ENCODE measurements around the gene UTP4.
"Not testable (repeated sequence)": the region's sequence is repeated elsewhere in the genome, so short reads cannot be mapped to it uniquely, and the experiment has no call there.

The UTP4 gene

GRCh38 chr16:69111216-69111875, 21.1 kb upstream of the UTP4 start:
- DNase-seq: no peak

GRCh38 chr16:69111876-69112230, 20.6 kb upstream of the UTP4 start:
- no peak for DNase-seq

GRCh38 chr16:69112285-69113129, 19.9 kb upstream of the UTP4 start:
- DNase-seq: peak; percentile 40 to 56

GRCh38 chr16:69113216-69113615, 19.2 kb upstream of the UTP4 start:
- no peak for DNase-seq

GRCh38 chr16:69114346-69114975, 18.0 kb upstream of the UTP4 start:
- DNase-seq: peak in 1 of 2 donors; percentile 22

GRCh38 chr16:69114976-69115355, 17.5 kb upstream of the UTP4 start:
- DNase-seq: no peak

- DNase-seq: no peak
These were observed 17.1 kb upstream of the UTP4 start for GRCh38 chr16:69115361-69115760.

GRCh38 chr16:69115837-69116236, 16.6 kb upstream of the UTP4 start:
- no peak for DNase-seq

- DNase-seq: no peak
These were observed 16.1 kb upstream of the UTP4 start for GRCh38 chr16:69116256-69116875.

GRCh38 chr16:69116906-69117305, 15.5 kb upstream of the UTP4 start:
- DNase-seq: no peak

GRCh38 chr16:69118468-69118867, 14.0 kb upstream of the UTP4 start:
- DNase-seq: no peak

- no peak for DNase-seq
These were observed 13.5 kb upstream of the UTP4 start for GRCh38 chr16:69118994-69119393.

- no peak for DNase-seq
These were observed 12.9 kb upstream of the UTP4 start for GRCh38 chr16:69119536-69119935.

GRCh38 chr16:69120096-69120664, 12.3 kb upstream of the UTP4 start:
- DNase-seq: no peak

GRCh38 chr16:69123910-69124309, 8.5 kb upstream of the UTP4 start:
- peak; percentile 52 to 67 for DNase-seq

- not testable (repeated sequence) for DNase-seq
These were observed 8.0 kb upstream of the UTP4 start for GRCh38 chr16:69124406-69124805.

- DNase-seq: not testable (repeated sequence)
These were observed 7.5 kb upstream of the UTP4 start for GRCh38 chr16:69124961-69125360.

GRCh38 chr16:69126221-69126620, 6.2 kb upstream of the UTP4 start:
- DNase-seq: no peak

- not testable (repeated sequence) for DNase-seq
These were observed 5.6 kb upstream of the UTP4 start for GRCh38 chr16:69126801-69127200.

- no peak for DNase-seq
These were observed 4.4 kb upstream of the UTP4 start for GRCh38 chr16:69127966-69128510.

- DNase-seq: no peak
These were observed 2.0 kb upstream of the UTP4 start for GRCh38 chr16:69130461-69130860.

- peak; percentile 40 to 50 for DNase-seq
These were observed 1.1 kb upstream of the UTP4 start for GRCh38 chr16:69131167-69131838.

Measured in inflammatory macrophage (primary cell).